HL-60 (cell line): Measurements from ENCODE around the gene BPIFB2.
"Not testable (repeated sequence)": the region's sequence is repeated elsewhere in the genome, so short reads cannot be mapped to it uniquely, and the experiment has no call there.

Experiments used
- DNase-seq, 2 experiments: peaks; one replicate each; pipeline ENCODE4 v3.0.0-alpha.2; 2010 to 2020; ENCODE audit warnings: low read depth in 1 of 2, low spot score in 1 of 2
- H3K27ac ChIP-seq: fragments of 250-450 bp; sonication (Bioruptor Pico); replicated peaks from 2 replicates; pipeline ENCODE4 v1.5.1; 2020; ENCODE audit warnings: mild to moderate bottlenecking, moderate library complexity
- H3K27me3 ChIP-seq: fragments of 250-450 bp; sonication (Bioruptor Pico); 2 replicates; pipeline ENCODE4 v1.5.1; 2021; ENCODE audit warnings: mild to moderate bottlenecking, moderate library complexity; ENCODE audit not compliant: insufficient read depth, poor library complexity, severe bottlenecking
- H3K4me3 ChIP-seq: replicated peaks from 2 replicates; pipeline ENCODE4 v1.5.1; 2011; ENCODE audit warnings: mild to moderate bottlenecking, control low read depth, low read length; ENCODE audit not compliant: insufficient read depth
- CTCF ChIP-seq: IDR thresholded peaks from one replicate; pipeline ENCODE4 v1.5.1; 2011; ENCODE audit warnings: low read length, control low read depth, inconsistent platforms; ENCODE audit not compliant: insufficient read depth
- GABPA ChIP-seq: IDR thresholded peaks from 2 replicates; pipeline ENCODE4 v1.6.1; 2012; ENCODE audit warnings: low read depth
- POLR2AphosphoS5 ChIP-seq: IDR thresholded peaks from 2 replicates; pipeline ENCODE4 v1.6.1; 2012; ENCODE audit warnings: low read depth
- REST ChIP-seq: IDR thresholded peaks from 2 replicates; pipeline ENCODE4 v1.6.1; 2012; ENCODE audit warnings: low read depth; ENCODE audit not compliant: insufficient replicate concordance
- SPI1 ChIP-seq: IDR thresholded peaks from 2 replicates; pipeline ENCODE4 v1.6.1; 2012; ENCODE audit warnings: low read depth, mild to moderate bottlenecking, borderline replicate concordance

BPIFB2 gene

GRCh38 chr20:32960222-32960518 is 47.3 kb upstream of the BPIFB2 start:
- Histone ChIP-seq H3K4me3 (no peak overlapping the region), H3K27ac (no peak overlapping the region), H3K27me3 (no peaks in the 10 kb centered on the region)
- TF ChIP-seq SPI1: no peak
- no peak for TF ChIP-seq REST
- TF ChIP-seq GABPA: no peak
- no peak for TF ChIP-seq CTCF
- TF ChIP-seq POLR2AphosphoS5: no peak
- no peak for DNase-seq

- Histone ChIP-seq H3K4me3 (no peak overlapping the region), H3K27ac (no peak overlapping the region), H3K27me3 (no peaks in the 10 kb centered on the region)
- no peak for TF ChIP-seq CTCF
- TF ChIP-seq SPI1: no peak
- no peak for TF ChIP-seq POLR2AphosphoS5
- no peak for TF ChIP-seq GABPA
- TF ChIP-seq REST: no peak
- no peak for DNase-seq
These were observed 46.4 kb upstream of the BPIFB2 start for GRCh38 chr20:32960849-32961731.

GRCh38 chr20:32962053-32962452 is 45.5 kb upstream of the BPIFB2 start:
- Histone ChIP-seq H3K27me3 (no peaks in the 10 kb centered on the region), H3K27ac (no peak overlapping the region), H3K4me3 (no peak overlapping the region)
- no peak for TF ChIP-seq SPI1
- DNase-seq: no peak

GRCh38 chr20:32962646-32963045 is 44.9 kb upstream of the BPIFB2 start:
- not testable (repeated sequence) for H3K4me3 ChIP-seq, DNase-seq, H3K27me3 ChIP-seq, H3K27ac ChIP-seq

- TF ChIP-seq CTCF: no peak
- TF ChIP-seq GABPA: no peak
- TF ChIP-seq POLR2AphosphoS5: no peak
- no peak for TF ChIP-seq REST
- TF ChIP-seq SPI1: no peak
- DNase-seq: no peak
- Histone ChIP-seq H3K27me3 (no peaks in the 10 kb centered on the region), H3K27ac (no peak overlapping the region), H3K4me3 (no peak overlapping the region)
These were observed 44.3 kb upstream of the BPIFB2 start for GRCh38 chr20:32963176-32963575.
